GM19467 (cell line): ENCODE measurements around the gene TACC2.
"Not testable (repeated sequence)": the region's sequence is repeated elsewhere in the genome, so short reads cannot be mapped to it uniquely, and the experiment has no call there.

ENCODE experiments used
- ATAC-seq: cut with Tn5 transposase; IDR thresholded peaks from one replicate; pipeline ENCODE4 v1.9.1; 2021; ENCODE audit warnings: mild to moderate bottlenecking, moderate library complexity; ENCODE audit not compliant: unreplicated experiment

The TACC2 gene

GRCh38 chr10:122186816-122187810 lies 198.2 kb downstream of the TACC2 start:
- ATAC-seq, result no peak

- ATAC-seq, result no peak
These were observed 199.7 kb downstream of the TACC2 start for GRCh38 chr10:122188706-122189105.

- ATAC-seq, result no peak
These were observed 200.2 kb downstream of the TACC2 start for GRCh38 chr10:122189185-122189584.

- ATAC-seq, result no peak
These were observed 201.4 kb downstream of the TACC2 start for GRCh38 chr10:122190176-122190943.

- ATAC-seq, result no peak
These were observed 203.1 kb downstream of the TACC2 start for GRCh38 chr10:122191936-122192541.

GRCh38 chr10:122194251-122194650 lies 205.3 kb downstream of the TACC2 start:
- no peak for ATAC-seq

- ATAC-seq, result no peak
These were observed 207.3 kb downstream of the TACC2 start for GRCh38 chr10:122196218-122196617.

GRCh38 chr10:122197611-122198222 lies 208.8 kb downstream of the TACC2 start:
- ATAC-seq, result no peak

GRCh38 chr10:122198631-122199030 lies 209.7 kb downstream of the TACC2 start:
- ATAC-seq, result no peak

- no peak for ATAC-seq
These were observed 210.1 kb downstream of the TACC2 start for GRCh38 chr10:122199070-122199469.

- no peak for ATAC-seq
These were observed 210.7 kb downstream of the TACC2 start for GRCh38 chr10:122199689-122200088.

- ATAC-seq, result no peak
These were observed 212.4 kb downstream of the TACC2 start for GRCh38 chr10:122201401-122201800.

GRCh38 chr10:122203180-122203579 lies 214.2 kb downstream of the TACC2 start:
- not testable (repeated sequence) for ATAC-seq

- no peak for ATAC-seq
These were observed 215.9 kb downstream of the TACC2 start for GRCh38 chr10:122204691-122205489.

GRCh38 chr10:122206471-122207065 lies 217.6 kb downstream of the TACC2 start:
- no peak for ATAC-seq

- ATAC-seq, result no peak
These were observed 218.2 kb downstream of the TACC2 start for GRCh38 chr10:122207163-122207562.

GRCh38 chr10:122207596-122207995 lies 218.6 kb downstream of the TACC2 start:
- ATAC-seq, result no peak

GRCh38 chr10:122208571-122209430 lies 219.8 kb downstream of the TACC2 start:
- no peak for ATAC-seq
